Prostate gland (tissue), 2 donors: ENCODE measurements around the gene SPAG6.

ENCODE experiments used
- POLR2A ChIP-seq: fragments of 450-650 bp; IDR thresholded peaks from one replicate; pipeline ENCODE4 v1.6.1; 2016; ENCODE audit warnings: antibody characterized with exemption, mild to moderate bottlenecking
- TF ChIP-seq, protein P1 (sequence below), 4 experiments: fragments of 200-600 bp in 2 of 4; fragments of 450-650 bp in 2 of 4; sonication (generic) in 2 of 4; IDR thresholded peaks; 1 replicate in 3 of 4; 2 replicates in 1 of 4; pipeline ENCODE4 v1.5.1; 2016 to 2019; ENCODE audit warnings: antibody characterized with exemption in 4 of 4, mild to moderate bottlenecking in 2 of 4, moderate library complexity in 2 of 4

DNA sequence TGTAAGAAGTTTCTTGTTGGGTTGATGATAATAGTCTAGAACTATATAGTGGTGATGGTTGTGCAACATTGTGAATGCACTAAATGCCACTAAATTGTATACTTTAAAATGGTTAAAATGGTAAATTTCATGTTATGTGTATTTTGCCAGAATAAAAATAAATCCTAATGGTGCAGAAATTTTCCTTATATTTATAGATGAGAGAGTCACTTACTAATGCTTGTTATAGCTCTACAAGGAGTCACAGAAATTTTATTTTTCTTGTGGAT is 21.1 kb downstream of the SPAG6 start:
- TF ChIP-seq, protein P1, sequence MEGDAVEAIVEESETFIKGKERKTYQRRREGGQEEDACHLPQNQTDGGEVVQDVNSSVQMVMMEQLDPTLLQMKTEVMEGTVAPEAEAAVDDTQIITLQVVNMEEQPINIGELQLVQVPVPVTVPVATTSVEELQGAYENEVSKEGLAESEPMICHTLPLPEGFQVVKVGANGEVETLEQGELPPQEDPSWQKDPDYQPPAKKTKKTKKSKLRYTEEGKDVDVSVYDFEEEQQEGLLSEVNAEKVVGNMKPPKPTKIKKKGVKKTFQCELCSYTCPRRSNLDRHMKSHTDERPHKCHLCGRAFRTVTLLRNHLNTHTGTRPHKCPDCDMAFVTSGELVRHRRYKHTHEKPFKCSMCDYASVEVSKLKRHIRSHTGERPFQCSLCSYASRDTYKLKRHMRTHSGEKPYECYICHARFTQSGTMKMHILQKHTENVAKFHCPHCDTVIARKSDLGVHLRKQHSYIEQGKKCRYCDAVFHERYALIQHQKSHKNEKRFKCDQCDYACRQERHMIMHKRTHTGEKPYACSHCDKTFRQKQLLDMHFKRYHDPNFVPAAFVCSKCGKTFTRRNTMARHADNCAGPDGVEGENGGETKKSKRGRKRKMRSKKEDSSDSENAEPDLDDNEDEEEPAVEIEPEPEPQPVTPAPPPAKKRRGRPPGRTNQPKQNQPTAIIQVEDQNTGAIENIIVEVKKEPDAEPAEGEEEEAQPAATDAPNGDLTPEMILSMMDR (IDR thresholded peaks at IDR 0.05), result no peak
- no peak for TF ChIP-seq POLR2A
